Neutrophil (primary cell): Measurements from ENCODE around the gene SCAF1.

Source experiments
- H3K27ac ChIP-seq: fragments of 200-600 bp; sonication (generic); 2 replicates; pipeline ENCODE4 v1.5.1; 2016; ENCODE audit warnings: mild to moderate bottlenecking, moderate library complexity
- H3K27me3 ChIP-seq: fragments of 200-600 bp; sonication (generic); 2 replicates; pipeline ENCODE4 v1.6.0; 2016; ENCODE audit warnings: mild to moderate bottlenecking
- H3K36me3 ChIP-seq: fragments of 200-600 bp; sonication (generic); 2 replicates; pipeline ENCODE4 v1.5.1; 2017
- H3K4me1 ChIP-seq, 2 experiments: fragments of 200-600 bp in 1 of 2; sonication (generic) in 1 of 2; 1 replicate in 1 of 2; 2 replicates in 1 of 2; pipeline versions ENCODE4 v1.5.1 to v1.6.1; 2013 to 2016; ENCODE audit warnings: low read depth in 1 of 2, low read length in 1 of 2, mild to moderate bottlenecking in 1 of 2, moderate library complexity in 1 of 2; ENCODE audit not compliant: control insufficient read depth in 1 of 2, insufficient read depth in 1 of 2
- H3K4me3 ChIP-seq, 2 experiments: fragments of 200-600 bp in 1 of 2; sonication (generic) in 1 of 2; 1 replicate in 1 of 2; 2 replicates in 1 of 2; pipeline ENCODE4 v1.5.1; 2013 to 2016; ENCODE audit warnings: low read depth in 1 of 2, low read length in 1 of 2, mild to moderate bottlenecking in 1 of 2, moderate library complexity in 1 of 2
- H3K9me3 ChIP-seq: fragments of 200-600 bp; sonication (generic); 2 replicates; pipeline ENCODE4 v1.5.1; 2016
- CTCF ChIP-seq: fragments of 200-600 bp; sonication (generic); IDR thresholded peaks from 2 replicates; pipeline ENCODE4 v1.5.1; 2016; ENCODE audit warnings: antibody characterized with exemption

SCAF1 gene

GRCh38 chr19:49594993-49595818 lies 46.8 kb upstream of the SCAF1 start:
- Histone ChIP-seq H3K27me3 (no peaks in the 10 kb centered on the region), H3K4me3 (no peak overlapping the region), H3K36me3 (peaks cover 60% of the 10 kb centered on the region), H3K4me1 (peaks cover 26 to 27% of the 10 kb centered on the region in 2 experiments), H3K9me3 (no peaks in the 10 kb centered on the region), H3K27ac (no peak overlapping the region)
- no peak for TF ChIP-seq CTCF

GRCh38 chr19:49595819-49596404 lies 46.1 kb upstream of the SCAF1 start:
- H3K4me3 ChIP-seq: no peak overlapping the region
- no peak overlapping the region for H3K27ac ChIP-seq
- peaks cover 20 to 22% of the 10 kb centered on the region in 2 experiments for H3K4me1 ChIP-seq
- no peaks in the 10 kb centered on the region for H3K27me3 ChIP-seq
- H3K9me3 ChIP-seq: no peaks in the 10 kb centered on the region
- TF ChIP-seq CTCF: no peak
- peaks cover 64% of the 10 kb centered on the region for H3K36me3 ChIP-seq

- H3K4me1 ChIP-seq: peaks cover 20 to 22% of the 10 kb centered on the region in 2 experiments
- TF ChIP-seq CTCF: no peak
- H3K36me3 ChIP-seq: peaks cover 69% of the 10 kb centered on the region
- H3K4me3 ChIP-seq: no peak overlapping the region
- H3K9me3 ChIP-seq: no peaks in the 10 kb centered on the region
- no peaks in the 10 kb centered on the region for H3K27me3 ChIP-seq
- no peak overlapping the region for H3K27ac ChIP-seq
Measured at GRCh38 chr19:49596407-49596806, 45.6 kb upstream of the SCAF1 start.

- H3K4me3 ChIP-seq: no peak overlapping the region
Measured at GRCh38 chr19:49596954-49597702, 44.9 kb upstream of the SCAF1 start.

GRCh38 chr19:49597703-49597974 lies 44.4 kb upstream of the SCAF1 start:
- H3K27ac ChIP-seq: no peak overlapping the region
- no peak for TF ChIP-seq CTCF
- H3K36me3 ChIP-seq: peaks cover 81% of the 10 kb centered on the region
- H3K27me3 ChIP-seq: no peaks in the 10 kb centered on the region
- H3K4me3 ChIP-seq: no peak overlapping the region
- peaks cover 10 to 12% of the 10 kb centered on the region in 2 experiments for H3K4me1 ChIP-seq
- no peaks in the 10 kb centered on the region for H3K9me3 ChIP-seq

More at GRCh38 chr19:49596954-49597702, 44.9 kb upstream of the SCAF1 start:
- no peak for TF ChIP-seq CTCF
- Histone ChIP-seq H3K9me3 (no peaks in the 10 kb centered on the region), H3K27me3 (no peaks in the 10 kb centered on the region), H3K4me1 (peaks cover 15 to 17% of the 10 kb centered on the region in 2 experiments), H3K36me3 (peaks cover 76% of the 10 kb centered on the region), H3K27ac (no peak overlapping the region)
